NCI-H1436 (cell line): ENCODE results near the gene PIGZ.

Experiments
- DNase-seq: peaks from one replicate; lab custom pipeline; 2025; lab: John Stamatoyannopoulos, UW

The PIGZ gene

DNA sequence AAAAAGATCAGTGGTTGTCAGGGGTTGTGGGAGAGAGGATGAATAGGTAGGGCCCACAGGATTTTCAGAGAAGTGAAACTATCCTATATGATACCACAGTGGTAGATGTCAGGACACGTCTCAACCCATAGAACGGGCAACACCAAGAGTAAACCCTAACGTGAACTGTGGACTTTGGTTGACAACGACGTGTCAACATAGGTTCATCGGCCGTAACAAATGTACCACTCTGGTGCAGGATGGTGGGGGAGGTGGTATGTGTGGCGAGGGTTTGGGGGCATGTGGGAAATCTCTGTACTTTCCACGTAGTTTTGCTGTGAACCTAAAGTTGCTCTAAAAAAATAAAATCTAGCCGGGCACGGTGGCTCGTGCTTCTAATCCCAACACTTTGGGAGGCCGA lies 13.0 kb upstream of the PIGZ start:
- no peak for DNase-seq

DNA sequence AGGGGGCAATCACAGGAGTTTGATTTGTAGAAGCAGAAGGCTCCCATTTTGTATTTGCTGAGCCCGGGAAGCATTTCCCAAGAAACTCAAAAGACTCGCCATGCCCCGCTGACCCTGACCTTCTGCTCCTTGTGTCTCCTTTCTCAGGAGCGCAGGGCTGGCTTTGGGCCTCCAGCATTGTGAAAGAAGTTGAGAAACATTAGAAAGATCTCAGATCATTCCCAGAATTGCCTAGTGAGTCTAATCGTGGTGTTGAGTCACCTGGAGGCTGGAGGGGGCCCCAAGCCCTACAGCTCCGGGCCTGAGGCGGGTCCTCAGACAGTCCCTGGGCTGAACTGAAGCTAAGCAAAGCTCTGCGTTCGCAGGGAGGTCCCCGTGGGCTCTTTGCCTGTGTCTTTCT lies 10.9 kb upstream of the PIGZ start:
- no peak for DNase-seq

DNA sequence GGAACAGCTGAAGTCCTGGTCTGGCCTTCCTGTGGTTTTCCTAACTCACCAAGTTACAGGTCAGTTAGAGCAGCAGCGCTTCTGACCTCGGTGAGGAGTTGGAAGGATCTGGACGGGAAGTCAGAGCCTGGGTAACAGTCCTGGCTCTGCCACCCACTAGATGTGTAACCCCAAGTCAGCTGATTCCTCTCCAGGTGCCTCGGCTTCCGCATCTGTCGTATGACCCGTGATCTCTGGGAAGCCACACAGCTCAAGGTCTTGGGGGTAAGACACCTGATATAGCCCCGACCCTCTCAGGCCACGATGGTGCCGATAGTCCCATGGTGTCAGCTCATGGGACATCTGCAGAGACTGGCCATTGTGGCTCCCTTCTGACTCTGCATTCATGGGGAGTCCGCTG lies 8.3 kb upstream of the PIGZ start:
- no peak for DNase-seq

DNA sequence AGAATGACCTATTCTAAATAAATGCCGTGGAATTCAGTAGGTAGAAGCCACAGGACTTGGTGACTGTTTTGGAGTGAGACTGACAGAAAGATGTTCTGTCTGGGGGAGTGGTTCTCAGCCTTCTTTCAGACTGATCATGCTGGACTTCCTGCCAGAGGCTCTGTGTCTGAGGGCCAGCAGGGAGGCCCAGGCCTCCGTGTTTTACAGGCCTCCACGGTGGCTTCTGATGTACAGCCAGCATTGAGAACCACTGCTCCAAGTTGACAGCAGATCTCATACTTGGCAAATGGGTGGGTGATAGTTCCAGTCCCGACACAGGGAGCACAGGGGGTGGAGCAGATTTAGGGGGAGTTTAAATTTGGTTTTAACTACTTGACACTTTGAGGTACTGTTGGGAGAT lies 6.7 kb upstream of the PIGZ start:
- DNase-seq = no peak

DNA sequence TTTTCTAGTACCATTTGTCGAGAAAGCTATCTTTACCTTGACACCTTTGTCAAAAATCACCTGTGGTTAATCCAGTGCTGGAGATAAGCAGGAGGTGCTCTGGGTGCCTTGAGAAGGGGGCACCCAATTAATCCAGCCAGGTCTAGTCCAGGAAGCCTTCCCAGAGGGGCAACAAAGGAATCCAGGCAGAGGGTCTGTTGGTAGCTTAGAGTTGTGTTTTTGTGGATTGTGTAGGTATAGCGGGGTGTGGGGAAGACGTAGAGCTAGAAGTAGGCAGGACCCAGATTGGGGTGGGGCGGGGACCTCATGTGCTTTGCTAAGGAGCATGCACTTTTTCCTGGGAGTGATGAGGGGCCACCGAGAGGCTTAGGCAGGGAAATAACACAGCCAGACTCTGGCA lies 6.0 kb upstream of the PIGZ start:
- DNase-seq = no peak

DNA sequence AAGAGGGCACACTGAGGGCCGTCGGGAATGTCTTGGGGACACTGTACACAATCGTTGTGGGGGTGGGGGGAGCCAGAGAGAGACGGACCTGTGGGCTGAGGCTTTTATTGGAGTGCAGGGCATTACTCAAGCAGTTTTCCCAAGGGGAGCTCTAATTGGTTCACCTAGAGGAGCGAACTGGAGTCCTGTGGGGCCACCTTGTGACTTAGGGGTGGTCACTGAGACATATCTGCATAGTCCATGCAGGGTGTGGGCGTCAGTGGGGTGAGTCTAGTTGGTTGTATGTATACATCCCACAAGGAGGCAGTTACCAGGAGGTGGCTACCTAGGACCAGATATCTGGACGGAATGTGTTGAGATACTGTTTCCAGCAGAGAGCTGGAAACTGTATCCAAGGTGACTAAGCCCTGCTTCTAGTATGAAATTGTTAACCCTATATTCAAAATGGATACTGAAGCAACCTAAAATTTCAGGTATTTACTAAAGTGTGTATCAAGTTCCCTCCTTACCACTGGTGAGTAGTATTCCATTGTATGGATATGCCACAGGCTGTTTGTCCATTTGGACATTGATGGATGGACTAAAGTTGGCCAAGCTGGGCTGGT lies 2.6 kb upstream of the PIGZ start:
- no peak for DNase-seq

DNA sequence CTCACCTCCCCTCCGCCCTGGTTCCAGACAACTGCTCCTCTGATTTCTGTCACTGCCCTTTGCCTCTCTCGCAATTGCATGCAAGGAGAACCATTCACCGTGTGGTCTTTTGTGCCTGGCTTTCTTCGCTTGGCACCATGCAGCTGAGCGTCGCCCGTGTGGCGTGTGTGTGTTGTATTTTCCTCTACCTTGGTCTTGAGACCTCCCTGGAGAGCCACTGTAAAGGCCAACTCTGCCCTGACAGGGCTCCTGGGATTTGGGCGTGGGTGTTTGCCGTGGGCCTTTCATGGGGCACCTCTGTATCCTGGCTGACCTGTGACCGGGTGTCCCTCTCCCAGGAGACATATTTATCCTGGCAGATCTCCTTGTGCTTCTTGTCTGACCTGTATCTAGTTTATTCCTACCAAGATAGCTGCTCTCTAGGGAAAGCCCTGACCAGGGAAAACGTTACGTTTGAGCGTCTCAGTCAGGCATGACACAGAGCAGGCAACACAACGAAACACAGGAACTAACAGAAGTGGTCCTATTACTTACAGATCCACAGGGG lies 2.0 kb upstream of the PIGZ start:
- DNase-seq = no peak

DNA sequence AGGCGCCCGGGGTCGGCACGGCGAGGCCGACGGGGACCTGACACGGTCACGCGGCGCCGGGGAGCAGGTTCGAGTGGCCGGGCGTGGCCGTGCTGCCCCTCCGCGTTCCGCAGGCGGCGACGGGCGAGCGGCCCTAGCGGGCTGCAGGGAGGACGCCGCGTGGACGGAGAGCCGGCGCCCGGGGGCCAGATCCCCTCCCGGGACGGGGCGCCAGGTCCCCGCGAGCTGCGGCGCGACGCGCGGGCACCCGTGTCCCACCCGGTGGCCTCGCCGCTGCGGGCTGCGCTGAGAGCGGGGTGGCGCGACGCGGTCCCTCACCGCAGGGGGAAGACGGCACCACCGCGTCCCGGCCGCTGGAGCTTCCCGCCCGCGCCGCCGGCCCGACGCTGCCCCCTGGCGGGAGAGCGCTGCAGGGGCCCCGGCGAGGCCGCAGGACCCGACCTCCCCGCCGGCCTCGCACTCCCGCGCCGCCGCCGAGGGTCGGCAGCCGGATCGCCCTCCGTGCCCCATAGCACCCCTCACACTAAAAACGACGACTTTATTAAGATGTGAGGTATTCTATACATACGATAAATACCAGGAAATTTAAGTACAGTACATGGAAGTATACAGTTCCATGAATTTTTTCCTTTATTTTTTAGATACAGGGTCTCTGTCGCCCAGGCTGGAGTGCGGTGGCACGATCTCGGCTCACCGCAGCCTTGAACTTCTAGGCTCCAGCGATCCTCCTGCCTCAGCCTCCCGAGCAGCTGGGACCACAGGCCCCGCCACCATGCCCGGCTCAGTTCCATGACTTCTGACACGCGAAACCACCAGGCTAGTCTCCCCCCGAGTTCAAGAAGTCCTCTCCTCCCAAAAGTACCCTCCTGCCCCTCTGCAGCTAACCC lies 1.3 kb upstream of the PIGZ start:
- DNase-seq = peak; percentile 68

DNA sequence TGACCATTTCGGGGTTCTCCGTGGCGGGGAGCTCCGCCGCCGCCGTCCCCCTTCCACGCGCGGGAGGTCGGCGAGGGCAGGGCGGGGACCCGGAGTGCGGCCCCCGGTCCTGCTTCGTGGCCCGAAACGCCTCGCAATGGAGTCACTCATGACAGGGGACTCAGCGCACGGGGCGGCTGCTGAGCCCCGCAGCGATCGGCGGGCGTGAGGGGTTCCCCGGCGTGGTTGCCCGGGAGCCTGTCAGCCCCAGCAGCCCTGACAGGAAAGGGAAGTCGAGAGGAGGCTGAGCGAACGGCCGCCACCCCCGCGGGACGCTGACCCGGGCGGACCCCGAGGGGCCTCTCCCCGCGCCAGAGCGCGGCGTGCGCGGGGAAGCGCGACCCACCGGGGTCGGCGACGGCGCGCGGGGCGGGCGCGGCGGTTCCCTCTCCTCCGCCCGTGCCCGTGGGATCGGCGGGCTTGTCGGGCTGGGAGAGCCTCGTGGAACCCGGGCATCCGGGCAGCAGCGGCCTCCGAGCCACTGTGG lies 564 bp upstream of the PIGZ start:
- DNase-seq = peak; percentile 26

DNA sequence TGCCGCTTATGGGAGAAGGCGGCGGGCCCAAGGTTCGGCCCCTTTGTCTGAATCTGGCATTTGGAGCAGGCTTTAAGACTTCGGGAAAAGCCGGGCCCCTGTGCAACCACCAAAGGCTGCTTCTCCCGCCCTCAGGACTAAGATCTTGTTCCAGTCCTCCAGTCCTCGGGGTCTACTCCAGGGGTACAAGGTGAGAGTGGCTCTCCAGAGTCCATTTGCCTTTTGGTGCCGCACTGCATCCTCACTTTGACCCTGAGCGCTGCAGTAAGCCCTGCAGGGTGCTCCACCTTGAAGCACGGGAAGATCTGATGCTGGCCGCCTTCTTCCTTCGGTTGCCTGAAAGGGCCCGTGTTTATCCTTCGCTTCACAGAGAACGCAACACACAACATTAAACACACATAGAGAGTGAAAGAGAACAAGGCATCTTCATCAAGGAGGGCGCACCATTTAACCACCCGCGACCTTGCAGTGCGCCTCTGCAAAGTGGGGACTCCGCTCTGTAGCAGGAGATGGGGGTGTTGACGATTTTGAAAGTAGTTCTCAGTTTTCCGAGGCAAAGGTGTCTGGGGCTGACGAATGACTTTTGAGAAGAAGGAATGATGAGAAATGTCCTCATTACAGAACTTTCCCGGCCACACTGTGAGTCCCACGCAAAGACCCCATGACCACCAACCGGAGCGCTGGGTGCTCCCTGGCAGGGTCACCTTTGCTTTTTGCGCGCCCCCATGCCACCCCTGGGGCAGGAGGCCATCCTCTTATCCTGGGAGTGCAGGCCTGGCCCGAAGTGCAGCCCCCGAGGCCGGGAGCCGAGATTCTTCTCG lies 1.0 kb downstream of the PIGZ start:
- DNase-seq = no peak

DNA sequence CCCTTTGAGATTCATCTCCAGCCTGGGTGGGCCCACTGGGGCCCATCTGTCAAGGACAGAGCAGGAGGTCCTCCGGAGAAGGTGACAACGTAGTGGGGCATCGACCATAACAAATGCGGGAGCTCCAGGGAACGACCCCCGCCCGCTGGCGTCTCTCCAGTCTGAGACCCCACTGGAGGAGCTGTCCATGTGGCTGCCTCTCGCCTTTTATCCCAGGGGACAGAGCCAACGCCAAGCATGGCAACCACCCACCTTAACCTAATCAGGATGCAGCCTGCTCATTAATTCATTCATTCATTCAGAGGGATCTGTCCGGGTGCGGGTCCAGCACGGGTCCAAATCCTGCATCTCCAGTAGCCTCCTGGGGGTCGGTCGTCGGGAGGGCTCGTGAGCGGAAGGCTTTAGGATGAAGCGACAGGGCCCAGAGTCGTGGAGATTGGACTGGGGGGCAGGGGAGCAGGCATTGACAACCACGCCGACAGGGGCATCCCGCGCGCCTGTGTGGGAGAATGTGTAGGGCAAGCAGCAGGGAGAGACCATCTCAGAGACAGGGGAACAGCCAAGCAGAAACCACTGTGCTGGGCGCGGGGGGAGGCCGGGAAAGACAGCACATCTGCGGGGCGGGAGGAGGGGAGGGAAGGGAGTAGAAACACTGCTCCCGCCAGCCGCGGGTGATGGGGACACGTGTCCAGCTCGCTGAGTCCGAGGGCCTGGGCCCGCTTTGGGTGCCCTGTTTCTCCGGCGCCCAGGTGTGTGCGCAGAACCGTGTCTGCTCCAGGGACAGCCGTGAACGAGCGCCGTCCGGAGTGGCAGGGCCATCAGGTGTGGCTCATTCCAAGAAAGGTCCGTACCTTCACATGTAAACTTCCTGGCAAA lies 1.9 kb downstream of the PIGZ start:
- DNase-seq = no peak

DNA sequence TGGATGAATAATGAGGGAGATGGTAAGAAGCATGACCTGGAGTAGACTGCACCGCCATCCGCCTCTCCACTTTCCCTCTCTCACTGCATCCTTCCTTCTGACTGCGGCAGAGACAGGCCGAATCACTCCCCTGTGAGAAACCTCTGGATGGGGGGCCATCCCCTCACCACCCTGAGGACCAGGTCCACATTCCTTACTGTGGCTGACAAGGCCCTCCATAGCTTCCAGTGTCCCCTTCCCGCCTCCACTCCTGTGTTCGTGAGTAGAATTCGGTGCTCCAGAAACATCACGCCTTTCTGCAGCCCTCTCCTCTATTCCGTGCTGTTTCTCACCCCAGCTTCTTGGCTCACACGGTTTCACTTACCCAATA lies 2.8 kb downstream of the PIGZ start:
- no peak for DNase-seq

DNA sequence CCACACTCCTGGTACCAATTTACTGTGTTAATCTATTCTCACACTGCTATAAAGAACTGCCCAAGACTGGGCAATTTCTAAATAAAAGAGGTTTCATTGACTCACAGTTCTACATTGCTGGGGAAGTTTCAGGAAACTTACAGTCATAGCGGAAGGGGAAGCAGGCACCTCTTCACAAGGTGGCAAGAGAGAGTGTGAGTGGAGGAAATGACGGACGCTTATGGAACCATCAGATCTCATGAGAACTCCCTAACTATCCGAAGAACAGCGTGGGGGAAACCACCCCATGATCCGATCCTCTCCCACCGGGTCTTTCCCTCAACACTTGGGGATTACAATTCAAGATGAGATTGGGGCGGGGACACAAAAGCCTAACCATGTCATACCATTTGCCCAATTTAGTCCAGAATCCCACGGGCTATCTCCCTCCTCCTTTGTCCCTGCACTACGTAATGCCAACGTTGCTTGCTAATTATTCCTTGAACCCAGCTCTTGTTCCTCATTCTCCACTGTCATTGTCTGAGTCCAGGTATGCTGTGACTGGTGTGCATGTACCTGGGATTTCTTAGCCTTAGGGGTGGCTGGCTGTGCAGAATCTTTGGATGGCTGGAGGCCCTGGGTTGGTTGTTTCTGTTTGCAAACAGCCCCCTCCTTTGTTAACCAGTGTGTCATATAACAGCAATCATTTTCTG lies 3.4 kb downstream of the PIGZ start:
- no peak for DNase-seq

DNA sequence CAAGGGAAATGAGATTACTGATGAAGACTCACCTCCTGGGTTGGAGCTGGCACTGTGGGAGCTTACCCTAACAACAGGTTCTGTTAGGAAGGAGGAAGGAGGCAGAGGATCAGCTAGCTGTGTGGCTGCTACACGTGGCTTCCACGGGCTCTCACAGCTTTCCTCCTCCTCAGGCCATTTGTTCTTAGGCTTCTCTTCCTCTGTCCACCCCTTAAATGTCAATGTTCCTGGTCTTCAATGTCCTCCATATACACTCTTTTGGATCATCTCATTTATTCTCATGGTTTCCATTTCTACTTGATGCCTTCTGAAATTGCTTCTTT lies 5.0 kb downstream of the PIGZ start:
- DNase-seq = no peak

DNA sequence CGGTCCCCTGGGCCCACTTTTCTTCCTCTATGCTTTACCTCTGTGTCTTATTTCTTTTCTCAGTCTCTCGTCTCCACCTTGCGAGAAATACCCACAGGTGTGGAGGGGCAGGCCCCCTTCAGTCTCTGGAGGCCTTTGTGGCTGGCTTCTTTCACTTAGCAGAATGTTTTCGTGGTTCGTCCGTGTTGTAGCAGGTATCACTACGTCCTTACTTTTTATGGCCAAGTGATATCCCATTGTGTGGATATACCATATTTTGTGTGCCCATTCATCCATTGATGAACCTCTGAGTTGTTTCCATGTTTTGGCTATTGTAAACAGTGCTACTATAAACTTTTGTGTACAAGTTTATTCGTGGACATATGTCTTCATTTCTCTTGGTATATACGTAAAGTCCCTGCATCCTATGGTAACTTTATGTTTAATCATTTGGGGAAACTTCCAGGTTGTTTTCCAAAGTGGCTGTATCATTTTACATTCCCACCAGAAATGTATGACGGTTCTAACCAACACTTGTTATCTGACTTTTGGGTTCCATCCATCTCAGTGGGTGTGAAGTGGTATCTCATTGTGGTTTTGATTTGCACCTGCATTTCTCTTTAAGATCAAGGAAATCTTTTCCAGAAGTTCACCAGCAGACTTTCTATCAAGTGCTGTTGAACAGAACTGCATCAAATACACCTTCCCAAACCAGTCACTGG lies 5.6 kb downstream of the PIGZ start:
- DNase-seq = no peak

DNA sequence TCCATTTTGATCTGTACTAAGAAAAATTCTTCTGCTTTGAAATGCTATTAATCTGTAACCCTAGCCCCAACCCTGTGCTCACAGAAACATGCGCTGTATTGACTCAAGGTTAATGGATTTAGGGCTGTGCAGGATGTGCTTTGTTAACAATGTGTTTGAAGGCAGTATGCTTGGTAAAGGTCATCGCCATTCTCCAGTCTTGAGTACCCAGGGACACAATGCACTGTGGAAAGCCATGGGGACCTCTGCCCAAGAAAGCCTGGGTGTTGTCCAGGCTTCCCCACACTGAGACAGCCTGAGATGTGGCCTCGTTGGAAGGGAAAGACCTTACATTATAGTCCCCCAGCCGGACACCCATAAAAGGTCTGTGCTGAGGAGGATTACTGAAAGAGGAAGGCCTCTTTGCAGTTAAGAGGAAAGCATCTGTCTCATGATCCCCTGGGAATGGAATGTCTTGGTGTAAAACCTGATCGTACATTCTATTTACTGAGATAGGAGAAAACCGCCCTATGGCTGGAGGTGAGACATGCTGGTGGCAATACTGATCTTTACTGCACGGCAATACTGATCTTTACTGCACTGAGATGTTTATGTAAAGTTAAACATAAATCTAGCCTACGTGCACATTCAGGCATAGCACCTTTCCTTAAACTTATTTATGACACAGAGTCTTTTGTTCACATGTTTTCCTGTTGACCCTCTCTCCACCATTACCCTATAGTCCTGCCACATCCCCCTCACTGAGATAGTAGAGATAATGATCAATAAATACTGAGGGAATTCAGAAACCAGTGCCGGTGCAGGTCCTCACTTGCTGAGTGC lies 6.3 kb downstream of the PIGZ start:
- DNase-seq = no peak

DNA sequence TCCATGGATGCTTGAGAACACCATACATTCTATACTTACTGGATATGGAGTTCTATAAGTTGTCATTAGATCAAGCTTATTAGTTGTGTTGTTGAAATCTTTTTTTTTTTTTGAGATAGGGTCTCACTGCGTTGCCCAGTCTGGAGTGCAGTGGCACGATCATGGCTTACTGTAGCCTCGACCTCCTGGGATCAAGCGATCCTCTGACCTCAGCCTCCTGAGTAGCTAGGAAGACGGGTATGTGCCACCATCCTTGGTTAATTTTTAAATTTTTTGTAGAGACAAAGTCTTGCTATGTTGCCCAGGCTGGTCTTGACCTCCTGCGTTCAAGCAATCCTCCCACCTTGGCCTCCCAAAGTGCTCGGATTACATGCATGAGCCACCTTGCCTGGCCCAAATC lies 13.8 kb downstream of the PIGZ start:
- no peak for DNase-seq

DNA sequence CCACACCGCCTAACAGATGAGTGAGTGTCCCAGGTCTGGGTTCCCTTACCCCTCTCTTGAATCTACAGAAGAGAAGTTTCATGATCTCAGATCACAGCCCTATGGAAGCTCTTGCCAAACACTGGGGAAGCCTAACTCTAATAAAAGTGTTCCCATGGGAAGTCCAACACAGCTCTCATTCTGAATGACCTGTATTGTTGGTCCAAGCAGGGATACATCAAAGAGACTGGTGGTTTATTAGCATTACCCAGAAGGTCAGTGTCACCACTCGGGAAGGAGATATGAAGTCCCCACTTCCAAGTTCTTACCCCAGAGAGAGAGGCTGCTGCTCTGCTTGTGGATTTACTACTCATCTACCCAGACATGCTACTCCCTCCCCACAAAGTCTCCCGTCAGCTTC lies 17.3 kb downstream of the PIGZ start:
- no peak for DNase-seq

DNA sequence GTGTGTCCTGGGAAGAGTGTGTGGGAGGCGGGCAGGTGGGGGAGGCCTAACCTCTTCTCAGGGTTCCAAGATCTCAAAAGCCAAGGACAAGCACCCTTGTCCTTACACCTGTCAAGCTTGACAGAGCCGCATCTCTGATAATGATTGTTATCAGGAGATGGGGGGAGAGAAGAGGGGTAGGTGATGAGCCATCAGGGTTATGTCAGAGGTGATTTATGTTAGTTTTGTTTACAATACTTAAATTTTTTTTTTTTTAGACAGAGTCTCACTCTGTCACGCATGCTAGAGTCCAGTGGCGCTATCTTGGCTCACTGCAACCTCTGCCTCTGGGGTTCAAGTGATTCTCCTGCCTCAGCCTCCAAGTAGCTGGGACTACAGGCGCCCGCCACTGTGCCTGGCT lies 18.9 kb downstream of the PIGZ start:
- no peak for DNase-seq

DNA sequence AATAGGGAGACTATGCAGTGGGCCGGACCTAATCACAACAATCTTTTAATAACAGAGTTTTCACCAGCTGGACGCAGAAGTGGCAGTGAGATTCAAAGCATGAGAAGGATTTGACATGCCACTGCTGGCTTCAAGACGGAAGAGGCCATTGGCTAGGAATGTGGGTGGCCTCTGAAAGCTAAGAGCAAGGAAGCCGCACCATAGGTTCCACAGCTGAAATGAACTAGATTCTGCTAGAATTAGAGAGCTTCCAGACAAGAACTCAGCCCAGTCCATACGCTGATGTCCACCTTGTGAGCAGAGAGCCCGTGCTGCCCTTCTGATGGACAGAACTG lies 19.4 kb downstream of the PIGZ start:
- DNase-seq = no peak
